ENCODE results near the gene SH3BP2. TPM values are rescaled to one million over a fixed set of nuclear protein-coding genes. Genes with fewer than 3 reads are reported as not detected.

SH3BP2 gene
- total and polyA plus RNA-seq, 9 donors: 5.3 to 46.9 (median 22.7) TPM

DNA sequence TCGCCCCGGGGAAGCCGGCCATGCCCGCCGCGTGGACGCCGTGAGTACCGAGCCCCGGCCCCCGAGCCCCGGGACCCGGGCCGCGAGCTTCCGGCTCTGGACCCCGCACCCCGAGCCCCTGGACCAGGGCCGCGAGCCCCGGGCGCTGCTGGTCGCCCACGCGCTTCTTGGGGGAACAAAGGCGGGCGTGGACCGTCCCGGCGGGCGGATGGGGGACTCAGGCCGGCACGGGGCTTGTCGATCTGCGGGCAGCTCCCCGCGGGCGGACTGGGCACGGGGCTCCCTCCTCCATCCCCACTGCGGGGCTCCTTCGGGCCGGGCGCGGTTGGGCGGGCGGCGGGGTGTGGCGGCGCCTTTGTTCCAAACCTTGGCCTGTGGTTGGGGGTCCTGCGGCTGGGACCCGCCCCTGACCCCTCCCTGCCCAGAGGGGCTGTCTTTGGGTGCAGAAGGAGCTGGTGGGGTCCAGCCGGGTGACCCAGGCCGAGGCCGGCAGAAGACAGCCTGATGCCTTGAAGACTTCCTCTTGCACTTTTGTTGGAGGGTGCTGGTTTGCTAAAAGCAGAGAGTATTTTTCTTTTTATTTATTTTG lies 25.6 kb downstream of the SH3BP2 start:
- DNase-seq: peak in 1 of 5 donors; percentile 57
- peak overlapping the region; percentile 65 for H3K4me3 ChIP-seq
- no peaks in the 10 kb centered on the region for H3K36me3 ChIP-seq
- intact Hi-C loops (cut with DNase I): no loop called here
- no peaks in the 10 kb centered on the region for H3K9me3 ChIP-seq
- WGBS, 3 donors: 1 to 9% (median 2%) methylated on average over 5 to 54 of the region's 54 CpGs
- TF ChIP-seq, protein P1, sequence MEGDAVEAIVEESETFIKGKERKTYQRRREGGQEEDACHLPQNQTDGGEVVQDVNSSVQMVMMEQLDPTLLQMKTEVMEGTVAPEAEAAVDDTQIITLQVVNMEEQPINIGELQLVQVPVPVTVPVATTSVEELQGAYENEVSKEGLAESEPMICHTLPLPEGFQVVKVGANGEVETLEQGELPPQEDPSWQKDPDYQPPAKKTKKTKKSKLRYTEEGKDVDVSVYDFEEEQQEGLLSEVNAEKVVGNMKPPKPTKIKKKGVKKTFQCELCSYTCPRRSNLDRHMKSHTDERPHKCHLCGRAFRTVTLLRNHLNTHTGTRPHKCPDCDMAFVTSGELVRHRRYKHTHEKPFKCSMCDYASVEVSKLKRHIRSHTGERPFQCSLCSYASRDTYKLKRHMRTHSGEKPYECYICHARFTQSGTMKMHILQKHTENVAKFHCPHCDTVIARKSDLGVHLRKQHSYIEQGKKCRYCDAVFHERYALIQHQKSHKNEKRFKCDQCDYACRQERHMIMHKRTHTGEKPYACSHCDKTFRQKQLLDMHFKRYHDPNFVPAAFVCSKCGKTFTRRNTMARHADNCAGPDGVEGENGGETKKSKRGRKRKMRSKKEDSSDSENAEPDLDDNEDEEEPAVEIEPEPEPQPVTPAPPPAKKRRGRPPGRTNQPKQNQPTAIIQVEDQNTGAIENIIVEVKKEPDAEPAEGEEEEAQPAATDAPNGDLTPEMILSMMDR (IDR thresholded peaks at IDR 0.05): no peak
- TF ChIP-seq EP300 (IDR thresholded peaks at IDR 0.05) (no peak), POLR2A (IDR thresholded peaks at IDR 0.05) (no peak)
- H3K27ac ChIP-seq: peak overlapping the region in 1 of 2 donors; percentile 23
- H3K4me1 ChIP-seq (ENCODE audit: insufficient read depth): peaks cover 7% of the 10 kb centered on the region
- no peaks in the 10 kb centered on the region for H3K27me3 ChIP-seq

DNA sequence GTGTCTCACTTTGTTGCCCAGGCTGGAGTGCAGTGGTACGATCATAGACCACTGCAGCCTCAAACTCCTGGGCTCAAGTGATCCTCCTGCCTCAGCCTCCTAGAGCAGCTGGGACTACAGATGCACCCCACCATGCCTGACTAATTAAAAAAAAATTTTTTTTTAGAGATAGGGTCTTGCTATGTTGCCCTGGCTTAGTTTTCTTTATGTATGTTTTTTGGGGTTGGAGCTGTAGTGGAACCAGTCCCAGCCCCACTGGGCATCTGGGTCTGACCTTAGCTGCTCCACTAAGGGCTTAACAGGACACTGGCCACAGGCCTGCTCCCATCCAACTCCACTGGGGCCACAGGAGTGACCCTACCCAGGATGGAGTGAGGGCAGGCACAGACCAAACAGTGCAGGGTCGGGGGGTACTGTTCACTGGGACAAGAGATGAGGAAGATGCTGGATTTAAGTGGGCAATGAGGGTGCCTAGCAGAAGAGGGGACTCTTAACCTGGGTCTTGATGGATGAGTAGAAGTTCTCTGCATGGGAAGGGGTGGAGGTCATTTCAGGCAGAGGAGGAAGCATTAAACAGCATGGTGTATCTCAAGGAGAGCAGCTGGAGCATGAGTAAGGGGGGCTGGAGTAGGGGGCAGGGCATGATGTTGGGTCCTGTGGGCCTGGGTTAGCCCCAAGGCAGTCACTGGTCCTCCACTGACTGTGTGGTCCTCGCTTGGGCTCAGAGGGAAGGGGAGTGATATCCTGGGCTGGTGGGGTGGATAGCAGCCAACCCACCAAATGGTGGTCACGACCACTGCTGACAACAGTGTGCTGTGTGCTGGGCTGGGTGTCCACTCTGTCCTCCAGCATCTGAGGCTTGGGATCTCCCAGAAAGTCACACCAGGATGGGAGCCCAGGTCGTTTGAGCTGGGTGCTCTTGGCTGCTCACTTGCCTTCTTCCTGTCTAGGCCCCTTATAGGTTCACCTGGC lies 26.6 kb downstream of the SH3BP2 start:
- Histone ChIP-seq H3K4me1 (ENCODE audit: insufficient read depth) (peaks cover 7% of the 10 kb centered on the region), H3K9me3 (no peaks in the 10 kb centered on the region), H3K36me3 (no peaks in the 10 kb centered on the region), H3K4me3 (no peak overlapping the region), H3K27me3 (no peaks in the 10 kb centered on the region), H3K27ac (no peak overlapping the region)
- TF ChIP-seq EP300 (IDR thresholded peaks at IDR 0.05): no peak
- TF ChIP-seq, protein P1 (IDR thresholded peaks at IDR 0.05): no peak
- intact Hi-C loops (cut with DNase I): no loop called here
- DNase-seq: no peak
- 70 to 80% (median 79%) methylated on average over 5 of the region's 5 CpGs for WGBS, 3 donors

DNA sequence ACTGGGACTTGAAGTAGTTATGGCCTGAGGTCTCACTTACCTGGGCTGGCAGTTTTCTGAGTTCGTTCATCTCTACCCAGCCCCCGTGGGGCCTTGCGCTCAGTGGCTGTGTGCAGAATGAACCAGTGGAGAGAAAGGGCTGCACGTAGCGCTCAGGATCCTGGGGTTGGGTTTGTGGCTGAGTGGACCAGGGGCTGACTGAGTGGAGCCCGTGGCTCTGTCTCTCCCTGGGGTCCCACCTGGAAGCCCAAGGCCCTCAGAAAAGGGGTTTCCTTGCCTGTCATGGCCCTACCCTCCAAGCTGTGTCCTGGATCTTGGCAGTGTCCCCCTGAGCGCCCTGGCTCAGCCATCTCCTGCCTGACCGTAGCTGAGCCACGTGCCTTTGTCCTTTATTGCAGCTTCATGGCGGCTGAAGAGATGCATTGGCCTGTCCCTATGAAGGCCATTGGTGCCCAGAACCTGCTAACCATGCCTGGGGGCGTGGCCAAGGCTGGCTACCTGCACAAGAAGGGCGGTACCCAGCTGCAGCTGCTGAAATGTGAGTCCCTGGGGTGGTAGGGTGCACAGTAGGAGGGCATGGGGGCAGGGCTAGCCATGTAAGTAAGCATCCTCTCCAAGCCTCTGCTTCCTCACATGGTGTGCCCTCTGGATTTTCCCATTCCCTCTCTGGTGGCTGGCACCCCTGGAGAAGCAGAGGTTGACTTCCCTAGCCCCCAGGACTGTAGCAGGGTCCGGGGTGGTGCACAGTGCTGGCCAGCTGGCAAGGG lies 27.5 kb downstream of the SH3BP2 start:
- Histone ChIP-seq H3K4me1 (ENCODE audit: insufficient read depth) (peaks cover 7% of the 10 kb centered on the region), H3K27ac (no peak overlapping the region), H3K36me3 (no peaks in the 10 kb centered on the region), H3K9me3 (no peaks in the 10 kb centered on the region), H3K4me3 (no peak overlapping the region), H3K27me3 (no peaks in the 10 kb centered on the region)
- no peak for DNase-seq
- intact Hi-C loops (cut with DNase I): no loop called here
- 88 to 91% (median 88%) methylated on average over 13 of the region's 13 CpGs for WGBS, 3 donors
- no peak for TF ChIP-seq POLR2A (IDR thresholded peaks at IDR 0.05)
- no peak for TF ChIP-seq EP300 (IDR thresholded peaks at IDR 0.05)
- TF ChIP-seq, protein P1 (IDR thresholded peaks at IDR 0.05): no peak
